Stimulated activated CD4-positive, alpha-beta T cell treated with anti-CD3 and anti-CD28 coated beads, TNF-alpha, amount 100 ng/mL, for 24 hours (primary cell): ENCODE measurements around the gene EEF1E1.

ENCODE experiments used
- DNase-seq, 3 experiments: peaks; one replicate each; pipeline ENCODE4 v3.0.0-alpha.2; 2020; ENCODE audit warnings: low read depth in 3 of 3

The EEF1E1 gene

GRCh38 chr6:8087870-8088754 is 14.2 kb downstream of the EEF1E1 start:
- no peak for DNase-seq

GRCh38 chr6:8086755-8087306 is 15.5 kb downstream of the EEF1E1 start:
- no peak for DNase-seq

- no peak for DNase-seq
Measured at GRCh38 chr6:8085053-8085511, 17.3 kb downstream of the EEF1E1 start.

- DNase-seq, result no peak
Measured at GRCh38 chr6:8084586-8084985, 17.8 kb downstream of the EEF1E1 start.

GRCh38 chr6:8082954-8083858 is 19.1 kb downstream of the EEF1E1 start:
- no peak for DNase-seq

- no peak for DNase-seq
Measured at GRCh38 chr6:8082572-8082953, 19.8 kb downstream of the EEF1E1 start.

- DNase-seq, result no peak
Measured at GRCh38 chr6:8080362-8081151, 21.8 kb downstream of the EEF1E1 start.

GRCh38 chr6:8079126-8079525 is 23.2 kb downstream of the EEF1E1 start:
- no peak for DNase-seq

- no peak for DNase-seq
Measured at GRCh38 chr6:8077991-8078390, 24.4 kb downstream of the EEF1E1 start.

- no peak for DNase-seq
Measured at GRCh38 chr6:8075704-8076103, 26.6 kb downstream of the EEF1E1 start.

- DNase-seq, result no peak
Measured at GRCh38 chr6:8075185-8075584, 27.2 kb downstream of the EEF1E1 start.

GRCh38 chr6:8074213-8074612 is 28.1 kb downstream of the EEF1E1 start:
- DNase-seq, result no peak

- no peak for DNase-seq
Measured at GRCh38 chr6:8073758-8074157, 28.6 kb downstream of the EEF1E1 start.

- DNase-seq, result no peak
Measured at GRCh38 chr6:8070718-8071117, 31.6 kb downstream of the EEF1E1 start.

- no peak for DNase-seq
Measured at GRCh38 chr6:8069631-8070284, 32.6 kb downstream of the EEF1E1 start.

- DNase-seq, result no peak
Measured at GRCh38 chr6:8069151-8069550, 33.2 kb downstream of the EEF1E1 start.

GRCh38 chr6:8066108-8066507 is 36.2 kb downstream of the EEF1E1 start:
- DNase-seq, result no peak

GRCh38 chr6:8065519-8065911 is 36.8 kb downstream of the EEF1E1 start:
- DNase-seq, result peak; percentile 13 to 31 (median 20)

GRCh38 chr6:8064638-8065518 is 37.5 kb downstream of the EEF1E1 start:
- DNase-seq, result no peak
